CD4-positive, alpha-beta memory T cell (primary cell): ENCODE results near the gene MAGI1. TPM values are rescaled to one million over a fixed set of nuclear protein-coding genes. Genes with fewer than 3 reads are reported as not detected.

Source experiments
- CTCF ChIA-PET: fragments of 350-600 bp; sonication (Branson Sonifier 250); formaldehyde crosslinking; loops from one replicate; lab custom pipeline; 2021; ENCODE audit warnings: inconsistent platforms; ENCODE audit not compliant: partially characterized antibody; lab: Charles Lee
- POLR2A ChIA-PET: fragments of 350-600 bp; sonication (Branson Sonifier 250); formaldehyde crosslinking; loops from one replicate; lab custom pipeline; 2021; ENCODE audit not compliant: partially characterized antibody; lab: Charles Lee
- DNase-seq, 5 donors: peaks; one replicate each; pipeline versions ENCODE4 v3.0.0 to v3.0.0-alpha.2; 2020 to 2022; ENCODE audit warnings: mixed read lengths in 1 of 5
- H3K27ac ChIP-seq: one replicate; pipeline ENCODE4 v1.7.0; 2013; ENCODE audit warnings: low read depth, low read length
- H3K27me3 ChIP-seq: 2 replicates; pipeline ENCODE4 v1.7.0; 2013; ENCODE audit warnings: mild to moderate bottlenecking, low read length, moderate library complexity; ENCODE audit not compliant: insufficient read depth
- H3K36me3 ChIP-seq: 2 replicates; pipeline ENCODE4 v1.7.0; 2013; ENCODE audit warnings: mild to moderate bottlenecking, low read length, moderate library complexity; ENCODE audit not compliant: insufficient read depth
- H3K4me1 ChIP-seq: 2 replicates; pipeline ENCODE4 v1.7.0; 2013; ENCODE audit warnings: mild to moderate bottlenecking, low read length, moderate library complexity; ENCODE audit not compliant: insufficient read depth
- H3K4me3 ChIP-seq, 2 donors: one replicate each; pipeline ENCODE4 v1.7.0; 2013; ENCODE audit warnings: low read length in 2 of 2, mild to moderate bottlenecking in 1 of 2
- H3K9me3 ChIP-seq, 2 donors: one replicate each; pipeline ENCODE4 v1.7.0; 2013; ENCODE audit warnings: low read length in 2 of 2, control low read depth in 1 of 2; ENCODE audit not compliant: control insufficient read depth in 1 of 2
- H3K27ac Mint-ChIP-seq, 7 donors: one replicate each; pipeline ENCODE4 v1.8.0; 2020 to 2021; ENCODE audit warnings: mixed read lengths in 7 of 7, mild to moderate bottlenecking in 6 of 7, inconsistent platforms in 3 of 7, moderate library complexity in 3 of 7
- H3K27me3 Mint-ChIP-seq, 2 donors: one replicate each; pipeline ENCODE4 v1.8.0; 2020 to 2021; ENCODE audit warnings: mixed read lengths in 2 of 2
- H3K36me3 Mint-ChIP-seq, 2 donors: one replicate each; pipeline ENCODE4 v1.8.0; 2020 to 2021; ENCODE audit warnings: mixed read lengths in 2 of 2, inconsistent platforms in 1 of 2, mild to moderate bottlenecking in 1 of 2
- H3K4me1 Mint-ChIP-seq, 4 donors: one replicate each; pipeline ENCODE4 v1.8.0; 2020 to 2021; ENCODE audit warnings: mixed read lengths in 4 of 4, mild to moderate bottlenecking in 1 of 4
- H3K4me3 Mint-ChIP-seq, 8 donors: one replicate each; pipeline ENCODE4 v1.8.0; 2020 to 2021; ENCODE audit warnings: mixed read lengths in 8 of 8, mild to moderate bottlenecking in 7 of 8, moderate library complexity in 6 of 8, inconsistent platforms in 3 of 8
- H3K9me3 Mint-ChIP-seq, 8 donors: one replicate each; pipeline ENCODE4 v1.8.0; 2020 to 2021; ENCODE audit warnings: mixed read lengths in 8 of 8, mild to moderate bottlenecking in 5 of 8, inconsistent platforms in 3 of 8, moderate library complexity in 1 of 8
- intact Hi-C: fragments of 100-400 bp; cut with micrococcal nuclease; formaldehyde crosslinking; loops from one replicate; pipeline ENCODE4 v1.15.1; 2023
- polyA plus RNA-seq, 2 donors: library from polyadenylated mRNA; unstranded; fragments of 300-500 nt; fragmentation: Illumina TruSeq; gene quantifications; one replicate each; pipeline ENCODE4 v1.2.3, GENCODE V29; 2021
- total RNA-seq, 2 experiments: library from RNA; stranded (reverse); gene quantifications; one replicate each; pipeline ENCODE4 v1.2.3, GENCODE V29; 2021

Gene MAGI1
- total and polyA plus RNA-seq, 4 experiments from 2014 or later: 0.20 TPM; not detected in 3

DNA sequence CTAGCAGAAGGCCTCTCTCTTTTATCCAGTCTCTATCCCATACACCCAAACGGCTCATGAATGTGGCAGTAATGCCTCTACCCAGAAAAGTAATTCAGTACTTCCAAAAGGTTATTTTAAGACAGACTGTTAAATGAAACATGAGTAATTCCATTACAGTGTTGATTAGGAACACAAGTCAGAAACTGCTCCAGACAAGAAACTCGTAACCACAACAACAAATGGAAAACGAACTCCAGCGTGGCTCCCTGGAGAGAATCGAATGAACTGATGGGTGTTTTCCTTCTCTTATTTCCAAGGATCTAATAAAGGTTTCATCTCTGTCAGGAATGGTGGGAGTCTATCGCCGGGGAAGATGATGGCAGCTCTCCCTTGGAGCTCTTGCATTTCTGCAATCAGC is 228.4 kb downstream of the MAGI1 start:
- POLR2A ChIA-PET: no interaction called here
- Histone ChIP-seq H3K36me3 (no peaks in the 10 kb centered on the region), H3K9me3 (peaks cover 0 to 4% of the 10 kb centered on the region in 2 donors), H3K4me1 (no peaks in the 10 kb centered on the region), H3K27me3 (no peaks in the 10 kb centered on the region), H3K27ac (no peak overlapping the region), H3K4me3 (no peak overlapping the region)
- Mint-ChIP-seq H3K4me1 (no peaks in the 10 kb centered on the region), H3K27me3 (peaks cover 0 to 1% of the 10 kb centered on the region in 2 donors), H3K4me3 (no peak overlapping the region), H3K36me3 (no peaks in the 10 kb centered on the region), H3K9me3 (peaks cover 0 to 9% (median 3%) of the 10 kb centered on the region in 8 donors), H3K27ac (no peak overlapping the region)
- intact Hi-C loops: no loop called here
- DNase-seq: no peak
- CTCF ChIA-PET: no interaction called here

DNA sequence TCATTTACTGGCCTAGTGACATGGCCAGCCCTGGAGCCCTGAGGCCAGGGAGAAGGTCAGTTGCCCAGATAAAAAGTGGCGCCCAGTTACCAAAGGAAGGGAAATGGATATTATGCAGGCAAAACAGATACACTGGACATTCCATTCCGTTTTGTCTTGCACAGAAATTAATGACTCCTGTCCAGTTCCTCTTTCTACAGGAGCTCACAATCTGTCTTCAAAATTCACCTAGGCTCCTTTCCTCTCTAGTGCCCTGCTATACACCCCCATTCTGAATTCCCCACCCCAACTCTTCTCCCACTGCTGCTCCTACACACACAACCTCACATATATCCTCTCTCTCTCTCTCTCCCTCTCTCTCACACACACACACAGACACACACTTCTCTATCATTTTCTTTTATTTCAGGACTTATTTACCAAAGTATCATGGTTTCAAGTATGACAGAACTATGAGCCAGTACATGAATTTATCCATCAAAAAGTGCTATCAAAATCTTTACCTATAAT is 229.0 kb downstream of the MAGI1 start:
- Mint-ChIP-seq H3K4me3 (no peak overlapping the region), H3K36me3 (no peaks in the 10 kb centered on the region), H3K9me3 (peaks cover 0 to 9% (median 3%) of the 10 kb centered on the region in 8 donors), H3K27me3 (peaks cover 0 to 1% of the 10 kb centered on the region in 2 donors), H3K27ac (no peak overlapping the region), H3K4me1 (no peaks in the 10 kb centered on the region)
- H3K4me1 ChIP-seq: no peaks in the 10 kb centered on the region
- intact Hi-C loops: no loop called here
- CTCF ChIA-PET: no interaction called here
- peaks cover 0 to 4% of the 10 kb centered on the region in 2 donors for H3K9me3 ChIP-seq
- H3K27me3 ChIP-seq: no peaks in the 10 kb centered on the region
- POLR2A ChIA-PET: no interaction called here
- no peaks in the 10 kb centered on the region for H3K36me3 ChIP-seq
- no peak overlapping the region for H3K4me3 ChIP-seq
- no peak for DNase-seq
- no peak overlapping the region for H3K27ac ChIP-seq

- intact Hi-C loops: no loop called here
- Histone ChIP-seq H3K4me3 (no peak overlapping the region), H3K4me1 (no peaks in the 10 kb centered on the region), H3K9me3 (peaks cover 0 to 4% of the 10 kb centered on the region in 2 donors), H3K36me3 (no peaks in the 10 kb centered on the region), H3K27ac (no peak overlapping the region), H3K27me3 (no peaks in the 10 kb centered on the region)
- H3K4me1 Mint-ChIP-seq: no peaks in the 10 kb centered on the region
- H3K4me3 Mint-ChIP-seq: no peak overlapping the region
- POLR2A ChIA-PET: no interaction called here
- no peak for DNase-seq
- H3K27ac Mint-ChIP-seq: no peak overlapping the region
- CTCF ChIA-PET: no interaction called here
- peaks cover 0 to 1% of the 10 kb centered on the region in 2 donors for H3K27me3 Mint-ChIP-seq
- no peaks in the 10 kb centered on the region for H3K36me3 Mint-ChIP-seq
- H3K9me3 Mint-ChIP-seq: peaks cover 0 to 9% (median 4%) of the 10 kb centered on the region in 8 donors
These were observed 229.9 kb downstream of the MAGI1 start for GRCh38 chr3:65808824-65809223.

DNA sequence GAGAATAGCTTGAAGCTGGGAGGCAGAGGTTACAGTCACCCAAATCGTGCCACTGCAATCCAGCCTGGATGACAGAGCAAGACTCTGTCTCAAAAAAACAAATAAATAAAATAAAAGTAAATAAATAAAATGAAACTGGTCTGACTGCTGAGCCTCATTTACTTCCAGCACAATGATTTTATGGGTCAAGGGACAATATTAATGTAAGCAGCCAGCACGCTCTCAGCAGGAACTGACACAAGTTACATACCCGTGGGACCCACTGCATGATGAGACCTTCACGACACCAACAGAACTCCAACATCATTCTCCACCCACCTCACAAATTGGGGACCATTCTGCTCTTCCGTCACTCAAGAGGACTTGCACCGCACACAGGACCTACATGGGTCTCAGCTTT is 230.3 kb downstream of the MAGI1 start:
- CTCF ChIA-PET: no interaction called here
- H3K4me1 ChIP-seq: no peaks in the 10 kb centered on the region
- no peaks in the 10 kb centered on the region for H3K36me3 ChIP-seq
- H3K36me3 Mint-ChIP-seq: no peaks in the 10 kb centered on the region
- H3K4me1 Mint-ChIP-seq: no peaks in the 10 kb centered on the region
- intact Hi-C loops: no loop called here
- no peak overlapping the region for H3K4me3 ChIP-seq
- H3K27ac Mint-ChIP-seq: no peak overlapping the region
- peaks cover 0 to 9% (median 4%) of the 10 kb centered on the region in 8 donors for H3K9me3 Mint-ChIP-seq
- H3K4me3 Mint-ChIP-seq: no peak overlapping the region
- no peaks in the 10 kb centered on the region for H3K27me3 ChIP-seq
- no peak for DNase-seq
- H3K9me3 ChIP-seq: peaks cover 0 to 4% of the 10 kb centered on the region in 2 donors
- POLR2A ChIA-PET: no interaction called here
- peaks cover 0 to 1% of the 10 kb centered on the region in 2 donors for H3K27me3 Mint-ChIP-seq
- H3K27ac ChIP-seq: no peak overlapping the region

DNA sequence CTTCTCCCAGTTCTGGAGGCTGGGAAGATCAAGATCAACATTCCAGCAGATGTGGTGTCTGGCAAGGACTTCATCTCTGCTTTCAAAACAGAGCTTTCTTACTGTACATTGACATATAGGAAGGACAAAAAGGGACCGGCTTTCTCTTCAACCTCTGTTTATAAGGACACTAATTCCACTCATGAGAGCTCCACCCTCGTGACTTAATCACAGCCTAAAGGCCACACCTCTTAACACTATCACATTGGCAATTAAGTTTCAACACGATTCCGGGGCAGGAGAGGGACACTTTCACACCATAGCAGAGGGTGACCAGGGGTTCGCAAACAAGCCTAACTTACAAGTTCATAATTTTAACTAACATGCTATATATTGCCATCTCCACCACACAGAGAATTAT is 231.5 kb downstream of the MAGI1 start:
- no peaks in the 10 kb centered on the region for H3K36me3 Mint-ChIP-seq
- no peaks in the 10 kb centered on the region for H3K4me1 Mint-ChIP-seq
- no peak for DNase-seq
- Histone ChIP-seq H3K4me1 (no peaks in the 10 kb centered on the region), H3K36me3 (no peaks in the 10 kb centered on the region), H3K27me3 (no peaks in the 10 kb centered on the region), H3K27ac (no peak overlapping the region), H3K9me3 (peaks cover 0 to 4% of the 10 kb centered on the region in 2 donors), H3K4me3 (no peak overlapping the region)
- H3K9me3 Mint-ChIP-seq: peaks cover 0 to 9% (median 4%) of the 10 kb centered on the region in 8 donors
- ChIA-PET POLR2A (no interaction called here), CTCF (no interaction called here)
- H3K4me3 Mint-ChIP-seq: no peak overlapping the region
- peaks cover 0 to 1% of the 10 kb centered on the region in 2 donors for H3K27me3 Mint-ChIP-seq
- intact Hi-C loops: no loop called here
- no peak overlapping the region for H3K27ac Mint-ChIP-seq

- Histone ChIP-seq H3K36me3 (no peaks in the 10 kb centered on the region), H3K9me3 (peaks cover 0 to 4% of the 10 kb centered on the region in 2 donors), H3K4me3 (no peak overlapping the region), H3K4me1 (no peaks in the 10 kb centered on the region), H3K27me3 (no peaks in the 10 kb centered on the region), H3K27ac (no peak overlapping the region)
- DNase-seq: no peak
- Mint-ChIP-seq H3K4me3 (no peak overlapping the region), H3K36me3 (no peaks in the 10 kb centered on the region), H3K27ac (no peak overlapping the region), H3K4me1 (no peaks in the 10 kb centered on the region), H3K9me3 (peaks cover 0 to 9% (median 4%) of the 10 kb centered on the region in 8 donors), H3K27me3 (peaks cover 0 to 1% of the 10 kb centered on the region in 2 donors)
- intact Hi-C loops: no loop called here
- POLR2A ChIA-PET: no interaction called here
- CTCF ChIA-PET: no interaction called here
These were observed 232.1 kb downstream of the MAGI1 start for GRCh38 chr3:65806600-65806999.

DNA sequence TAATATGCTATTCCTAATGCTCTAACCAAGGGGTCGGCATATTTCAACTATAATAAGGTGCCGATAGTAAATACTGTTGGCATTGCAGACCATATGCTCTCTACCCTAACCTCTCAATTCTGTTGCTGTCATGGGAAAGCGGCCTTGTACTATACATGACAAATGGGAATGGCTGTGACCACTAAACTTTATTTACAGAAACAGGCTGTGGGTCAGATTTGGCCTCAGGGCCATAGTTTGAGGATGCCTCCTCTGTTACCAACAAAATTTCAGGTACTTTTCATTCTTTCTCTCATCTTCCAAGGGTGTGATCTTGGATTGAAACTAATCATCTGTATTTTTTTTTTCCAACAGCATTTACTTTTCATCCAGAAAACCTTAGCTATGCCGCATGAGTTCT is 242.0 kb downstream of the MAGI1 start:
- no peak overlapping the region for H3K27ac Mint-ChIP-seq
- no peaks in the 10 kb centered on the region for H3K36me3 ChIP-seq
- H3K9me3 Mint-ChIP-seq: peaks cover 0 to 3% (median 0%) of the 10 kb centered on the region in 8 donors
- no peaks in the 10 kb centered on the region for H3K4me1 Mint-ChIP-seq
- DNase-seq: no peak
- no peaks in the 10 kb centered on the region for H3K4me1 ChIP-seq
- ChIA-PET POLR2A (no interaction called here), CTCF (no interaction called here)
- intact Hi-C loops: no loop called here
- no peaks in the 10 kb centered on the region for H3K27me3 Mint-ChIP-seq
- no peaks in the 10 kb centered on the region for H3K27me3 ChIP-seq
- H3K27ac ChIP-seq: no peak overlapping the region
- H3K4me3 ChIP-seq: no peak overlapping the region
- H3K9me3 ChIP-seq: no peaks in the 10 kb centered on the region
- H3K4me3 Mint-ChIP-seq: no peak overlapping the region
- H3K36me3 Mint-ChIP-seq: no peaks in the 10 kb centered on the region
